Osteoblast (primary cell): ENCODE data around the gene LTB. TPM values are rescaled to one million over a fixed set of nuclear protein-coding genes. Genes with fewer than 3 reads are reported as not detected.
A peak's percentile ranks its signal among the peaks of the same experiment; 100 is the strongest.

Experiments
- DNase-seq: peaks from one replicate; pipeline ENCODE4 v3.0.0; 2011; ENCODE audit warnings: low spot score, mixed read lengths; ENCODE audit not compliant: insufficient read length; ENCODE audit errors: missing footprints
- H2AFZ ChIP-seq: 2 replicates; pipeline ENCODE4 v1.6.0; 2011; ENCODE audit warnings: mild to moderate bottlenecking, low read length
- H3K27ac ChIP-seq: 2 replicates; pipeline ENCODE4 v1.5.1; 2011; ENCODE audit warnings: mild to moderate bottlenecking, low read depth, low read length, moderate library complexity
- H3K27me3 ChIP-seq: 2 replicates; pipeline ENCODE4 v1.6.0; 2012; ENCODE audit warnings: mild to moderate bottlenecking, control low read depth, inconsistent platforms, low read length, moderate library complexity; ENCODE audit not compliant: insufficient read depth
- H3K36me3 ChIP-seq: 2 replicates; pipeline ENCODE4 v1.5.1; 2011; ENCODE audit warnings: mild to moderate bottlenecking, low read length, control low read depth, moderate library complexity; ENCODE audit not compliant: insufficient read depth
- H3K4me1 ChIP-seq: 2 replicates; pipeline ENCODE4 v1.5.1; 2011; ENCODE audit warnings: mild to moderate bottlenecking, low read length, control low read depth, moderate library complexity; ENCODE audit not compliant: insufficient read depth
- H3K4me2 ChIP-seq: 2 replicates; pipeline ENCODE4 v1.6.0; 2011; ENCODE audit warnings: mild to moderate bottlenecking, low read length; ENCODE audit not compliant: insufficient read depth
- H3K4me3 ChIP-seq: fragments of 200-600 bp; sonication (generic); 3 replicates; pipeline ENCODE4 v1.5.1; 2012; ENCODE audit warnings: mild to moderate bottlenecking, low read length, inconsistent platforms; ENCODE audit not compliant: insufficient read depth
- H3K79me2 ChIP-seq: 2 replicates; pipeline ENCODE4 v1.6.0; 2012; ENCODE audit warnings: mild to moderate bottlenecking, low read length, control low read depth, inconsistent platforms; ENCODE audit not compliant: insufficient read depth
- H3K9me3 ChIP-seq: 2 replicates; pipeline ENCODE4 v1.5.1; 2011; ENCODE audit warnings: low read depth, low read length, control low read depth
- H4K20me1 ChIP-seq: 2 replicates; pipeline ENCODE4 v1.6.0; 2012; ENCODE audit warnings: mild to moderate bottlenecking, low read length, control low read depth; ENCODE audit not compliant: insufficient read depth
- CTCF ChIP-seq: IDR thresholded peaks from 2 replicates; pipeline ENCODE4 v1.5.1; 2011; ENCODE audit warnings: mild to moderate bottlenecking, low read depth, low read length, moderate library complexity; ENCODE audit errors: extremely low read depth
- total RNA-seq: library from RNA; depleted of rRNA; stranded (reverse); fragments of >200 nt; gene quantifications from 2 replicates; pipeline ENCODE4 v1.2.3, GENCODE V29; 2012

Gene LTB
- total RNA-seq, 1 donor: not detected

- no peaks in the 10 kb centered on the region for H3K9me3 ChIP-seq
- peaks cover 5% of the 10 kb centered on the region for H3K4me1 ChIP-seq
- no peak overlapping the region for H3K4me3 ChIP-seq
- peak overlapping the region; percentile 18 for H3K4me2 ChIP-seq
- no peaks in the 10 kb centered on the region for H3K27me3 ChIP-seq
- H3K79me2 ChIP-seq: no peaks in the 10 kb centered on the region
- no peaks in the 10 kb centered on the region for H4K20me1 ChIP-seq
- no peak overlapping the region for H3K27ac ChIP-seq
- peak overlapping the region; percentile 59 for H2AFZ ChIP-seq
- H3K36me3 ChIP-seq: no peaks in the 10 kb centered on the region
- no peak for TF ChIP-seq CTCF
- DNase-seq: peak; percentile 38
Measured at GRCh38 chr6:31587791-31588777, 5.9 kb upstream of the LTB start.

- Histone ChIP-seq H3K79me2 (no peaks in the 10 kb centered on the region), H3K4me2 (no peak overlapping the region), H4K20me1 (no peaks in the 10 kb centered on the region), H3K36me3 (no peaks in the 10 kb centered on the region), H3K27me3 (no peaks in the 10 kb centered on the region), H3K9me3 (no peaks in the 10 kb centered on the region), H3K4me3 (no peak overlapping the region), H3K4me1 (peaks cover 7% of the 10 kb centered on the region), H3K27ac (no peak overlapping the region), H2AFZ (no peak overlapping the region)
- TF ChIP-seq CTCF: no peak
- peak; percentile 35 for DNase-seq
Measured at GRCh38 chr6:31586599-31587281, 4.5 kb upstream of the LTB start.

- H3K4me2 ChIP-seq: no peak within 1 kb of the TSS
- TF ChIP-seq CTCF: no peak
Measured at GRCh38 chr6:31586008-31586407, 3.8 kb upstream of the LTB start, which contains the start of gene LST1. LST1 (plus strand) TSS chr6:31586277; CDS start chr6:31587300, 1,023 bp downstream.

GRCh38 chr6:31585491-31585890 is 3.3 kb upstream of the LTB start:
- H4K20me1 ChIP-seq: no peaks in the 10 kb centered on the region
- H3K4me3 ChIP-seq: no peak overlapping the region
- H3K27ac ChIP-seq: no peak overlapping the region
- no peaks in the 10 kb centered on the region for H3K9me3 ChIP-seq
- no peak overlapping the region for H3K4me2 ChIP-seq
- H3K36me3 ChIP-seq: no peaks in the 10 kb centered on the region
- no peaks in the 10 kb centered on the region for H3K79me2 ChIP-seq
- peaks cover 15% of the 10 kb centered on the region for H3K4me1 ChIP-seq
- H2AFZ ChIP-seq: no peak overlapping the region
- H3K27me3 ChIP-seq: no peaks in the 10 kb centered on the region
- peak; percentile 30 for DNase-seq
- peak; percentile 34 for TF ChIP-seq CTCF

More at GRCh38 chr6:31586008-31586407, 3.8 kb upstream of the LTB start, which contains the start of gene LST1:
- DNase-seq: peak; percentile 65
- H3K36me3 ChIP-seq: no peaks in the 10 kb centered on the region
- H2AFZ ChIP-seq: no peak within 1 kb of the TSS
- no peak within 1 kb of the TSS for H3K27ac ChIP-seq
- no peaks in the 10 kb centered on the region for H3K9me3 ChIP-seq
- no peaks in the 10 kb centered on the region for H4K20me1 ChIP-seq
- H3K4me3 ChIP-seq: no peak within 1 kb of the TSS
- peaks cover 13% of the 10 kb centered on the region for H3K4me1 ChIP-seq
- no peaks in the 10 kb centered on the region for H3K27me3 ChIP-seq
- no peaks in the 10 kb centered on the region for H3K79me2 ChIP-seq
